Mesenteric fat pad (tissue), 1 donor: ENCODE measurements around the gene DUS3L. TPM values are rescaled to one million over a fixed set of nuclear protein-coding genes. Genes with fewer than 3 reads are reported as not detected.

Experiments used
- DNase-seq: peaks from one replicate; pipeline ENCODE4 v3.0.0-alpha.2; 2020; ENCODE audit warnings: low spot score
- total RNA-seq: library from RNA; stranded (reverse); fragmentation: NEBNext Ultra II Directional; extraction: Animal tissue kit (Norgen Biotek cat#: 25700); gene quantifications from one replicate; pipeline ENCODE4 v1.2.1, GENCODE V29; 2021
- donor health status: DM: yes; HTN: yes; CAD: no.

DUS3L gene
- total RNA-seq, 1 donor from 2014 or later = 31.4 TPM

GRCh38 chr19:5822181-5822844 is 31.4 kb upstream of the DUS3L start:
- DNase-seq = no peak

GRCh38 chr19:5821521-5822180 is 30.7 kb upstream of the DUS3L start:
- no peak for DNase-seq

- no peak for DNase-seq
Measured at GRCh38 chr19:5820785-5821184, 29.8 kb upstream of the DUS3L start.

GRCh38 chr19:5818594-5818993 is 27.6 kb upstream of the DUS3L start:
- no peak for DNase-seq

GRCh38 chr19:5817218-5817617 is 26.3 kb upstream of the DUS3L start:
- no peak for DNase-seq

GRCh38 chr19:5814852-5815246 is 23.9 kb upstream of the DUS3L start:
- DNase-seq = no peak

GRCh38 chr19:5814123-5814851 is 23.3 kb upstream of the DUS3L start:
- no peak for DNase-seq

- no peak for DNase-seq
Measured at GRCh38 chr19:5811117-5811516, 20.2 kb upstream of the DUS3L start.

- DNase-seq = no peak
Measured at GRCh38 chr19:5809469-5809868, 18.5 kb upstream of the DUS3L start.

GRCh38 chr19:5809053-5809452 is 18.1 kb upstream of the DUS3L start:
- DNase-seq = no peak

- no peak for DNase-seq
Measured at GRCh38 chr19:5808120-5808816, 17.3 kb upstream of the DUS3L start.

GRCh38 chr19:5806905-5807304 is 15.9 kb upstream of the DUS3L start:
- DNase-seq = no peak

GRCh38 chr19:5806133-5806489 is 15.1 kb upstream of the DUS3L start:
- no peak for DNase-seq

GRCh38 chr19:5805462-5806132 is 14.6 kb upstream of the DUS3L start:
- no peak for DNase-seq

- DNase-seq = no peak
Measured at GRCh38 chr19:5804516-5805461, 13.8 kb upstream of the DUS3L start, which contains the start of gene NRTN. NRTN (plus strand) TSS chr19:5805067; CDS start chr19:5824166, 19,099 bp downstream.

- DNase-seq = peak; percentile 94
Measured at GRCh38 chr19:5803752-5804515, 13.0 kb upstream of the DUS3L start.

- no peak for DNase-seq
Measured at GRCh38 chr19:5803441-5803751, 12.4 kb upstream of the DUS3L start.

GRCh38 chr19:5801796-5802619 is 11.0 kb upstream of the DUS3L start:
- DNase-seq = no peak
